Neural progenitor cell (in vitro differentiated cells): ENCODE data around the gene HCST. TPM values are rescaled to one million over a fixed set of nuclear protein-coding genes. Genes with fewer than 3 reads are reported as not detected.

Source experiments
- DNase-seq: peaks from one replicate; pipeline ENCODE4 v3.0.0-alpha.2; 2016; ENCODE audit warnings: low spot score
- H2AFZ ChIP-seq: fragments of 200-600 bp; sonication (generic); replicated peaks from 2 replicates; pipeline ENCODE4 v1.6.1; 2016; ENCODE audit warnings: antibody characterized with exemption
- H3F3A ChIP-seq: fragments of 200-600 bp; sonication (generic); 2 replicates; pipeline ENCODE4 v1.6.1; 2016; ENCODE audit warnings: antibody characterized with exemption, low read depth
- H3K27ac ChIP-seq: fragments of 200-600 bp; sonication (generic); 2 replicates; pipeline ENCODE4 v1.5.1; 2016; ENCODE audit warnings: mild to moderate bottlenecking
- H3K27me3 ChIP-seq: fragments of 200-600 bp; sonication (generic); 2 replicates; pipeline ENCODE4 v1.6.1; 2016; ENCODE audit warnings: mild to moderate bottlenecking, moderate library complexity
- H3K36me3 ChIP-seq: fragments of 200-600 bp; sonication (generic); 2 replicates; pipeline ENCODE4 v1.5.1; 2016
- H3K4me1 ChIP-seq: fragments of 200-600 bp; sonication (generic); 2 replicates; pipeline ENCODE4 v1.6.1; 2016; ENCODE audit warnings: mixed run types
- H3K4me2 ChIP-seq: fragments of 200-600 bp; sonication (generic); 2 replicates; pipeline ENCODE4 v1.6.1; 2016
- H3K4me3 ChIP-seq: fragments of 200-600 bp; sonication (generic); 2 replicates; pipeline ENCODE4 v1.5.1; 2016
- H3K79me2 ChIP-seq: fragments of 200-600 bp; sonication (generic); 2 replicates; pipeline ENCODE4 v1.6.1; 2016; ENCODE audit warnings: low read depth
- H3K9ac ChIP-seq: fragments of 200-600 bp; sonication (generic); 2 replicates; pipeline ENCODE4 v1.6.1; 2016
- H3K9me3 ChIP-seq: fragments of 200-600 bp; sonication (generic); 2 replicates; pipeline ENCODE4 v1.5.1; 2016; ENCODE audit warnings: low read depth
- H4K20me1 ChIP-seq: fragments of 200-600 bp; sonication (generic); 2 replicates; pipeline ENCODE4 v1.6.1; 2016; ENCODE audit warnings: low read depth
- H3K27ac Mint-ChIP-seq: 3 replicates; pipeline ENCODE4 v1.8.0; 2021; ENCODE audit warnings: mixed read lengths
- H3K27me3 Mint-ChIP-seq: 2 replicates; pipeline ENCODE4 v1.8.0; 2022; ENCODE audit warnings: low read depth, mild to moderate bottlenecking, inconsistent platforms, moderate library complexity, mixed read lengths; ENCODE audit not compliant: insufficient read depth
- H3K36me3 Mint-ChIP-seq: 3 replicates; pipeline ENCODE4 v1.8.0; 2021; ENCODE audit warnings: mixed read lengths
- H3K4me1 Mint-ChIP-seq: 3 replicates; pipeline ENCODE4 v1.8.0; 2021; ENCODE audit warnings: mixed read lengths
- H3K4me3 Mint-ChIP-seq: 3 replicates; pipeline ENCODE4 v1.8.0; 2021; ENCODE audit warnings: mild to moderate bottlenecking, moderate library complexity, mixed read lengths
- H3K9me3 Mint-ChIP-seq: 3 replicates; pipeline ENCODE4 v1.8.0; 2020; ENCODE audit warnings: mixed read lengths
- CTCF ChIP-seq: fragments of 200-600 bp; sonication (generic); IDR thresholded peaks from 2 replicates; pipeline ENCODE4 v1.5.1; 2017; ENCODE audit warnings: antibody characterized with exemption, mild to moderate bottlenecking
- EZH2 ChIP-seq: fragments of 200-600 bp; sonication (generic); IDR thresholded peaks from 2 replicates; pipeline ENCODE4 v1.6.1; 2017; ENCODE audit warnings: antibody characterized with exemption, mild to moderate bottlenecking, moderate library complexity
- EZH2phosphoT487 ChIP-seq: fragments of 200-600 bp; sonication (generic); IDR thresholded peaks from 2 replicates; pipeline ENCODE4 v1.6.1; 2017; ENCODE audit warnings: antibody characterized with exemption
- total RNA-seq: library from RNA; depleted of rRNA; stranded (reverse); fragments of >200 nt; gene quantifications from 2 replicates; pipeline ENCODE4 v1.2.3, GENCODE V29; 2015; ENCODE audit warnings: low replicate concordance

Gene HCST
- total RNA-seq, 1 donor from 2014 or later: not detected

GRCh38 chr19:35863018-35863417 lies 39.3 kb upstream of the HCST start:
- H2AFZ ChIP-seq: no peak overlapping the region
- Mint-ChIP-seq H3K4me1 (peaks cover 45% of the 10 kb centered on the region), H3K27me3 (peaks cover 21% of the 10 kb centered on the region), H3K27ac (no peak overlapping the region), H3K36me3 (peaks cover 23% of the 10 kb centered on the region), H3K4me3 (no peak overlapping the region), H3K9me3 (no peaks in the 10 kb centered on the region)
- DNase-seq: no peak
- H3K4me2 ChIP-seq: no peak overlapping the region
- H3K27ac ChIP-seq: no peak overlapping the region
- no peak overlapping the region for H3K9ac ChIP-seq
- TF ChIP-seq EZH2phosphoT487: no peak
- TF ChIP-seq CTCF: no peak
- TF ChIP-seq EZH2: no peak
- peaks cover 24% of the 10 kb centered on the region for H3K4me1 ChIP-seq
- no peaks in the 10 kb centered on the region for H3K9me3 ChIP-seq
- no peaks in the 10 kb centered on the region for H3K79me2 ChIP-seq
- H3K36me3 ChIP-seq: no peaks in the 10 kb centered on the region
- peaks cover 4% of the 10 kb centered on the region for H4K20me1 ChIP-seq
- H3K27me3 ChIP-seq: peaks cover 46% of the 10 kb centered on the region
- H3K4me3 ChIP-seq: no peak overlapping the region
- peaks cover 18% of the 10 kb centered on the region for H3F3A ChIP-seq

GRCh38 chr19:35868172-35868822 lies 34.0 kb upstream of the HCST start, which contains the start of gene APLP1:
TSS of gene APLP1 (plus strand) at chr19:35868574. CDS start at chr19:35868637, 63 bp downstream.
- Mint-ChIP-seq H3K9me3 (peaks cover 2% of the 10 kb centered on the region), H3K36me3 (peaks cover 22% of the 10 kb centered on the region), H3K4me3 (peak within 1 kb of the TSS; percentile 95), H3K4me1 (peaks cover 19% of the 10 kb centered on the region), H3K27ac (peak within 1 kb of the TSS; percentile 97), H3K27me3 (peaks cover 18% of the 10 kb centered on the region)
- H3K9me3 ChIP-seq: no peaks in the 10 kb centered on the region
- H3F3A ChIP-seq: peaks cover 33% of the 10 kb centered on the region
- TF ChIP-seq EZH2 (no peak), CTCF (no peak), EZH2phosphoT487 (no peak)
- peak within 1 kb of the TSS; percentile 74 for H3K4me3 ChIP-seq
- H3K4me2 ChIP-seq: peak within 1 kb of the TSS; percentile 90
- peak within 1 kb of the TSS; percentile 30 for H3K27ac ChIP-seq
- DNase-seq: peak; percentile 92
- H3K4me1 ChIP-seq: peaks cover 8% of the 10 kb centered on the region
- no peaks in the 10 kb centered on the region for H3K79me2 ChIP-seq
- no peak within 1 kb of the TSS for H3K9ac ChIP-seq
- peak within 1 kb of the TSS; percentile 23 for H2AFZ ChIP-seq
- no peaks in the 10 kb centered on the region for H3K27me3 ChIP-seq
- no peaks in the 10 kb centered on the region for H3K36me3 ChIP-seq
- no peaks in the 10 kb centered on the region for H4K20me1 ChIP-seq

- no peak overlapping the region for H2AFZ ChIP-seq
- H3K36me3 ChIP-seq: no peaks in the 10 kb centered on the region
- H3K9me3 ChIP-seq: no peaks in the 10 kb centered on the region
- peak overlapping the region; percentile 74 for H3K4me3 ChIP-seq
- H3K9me3 Mint-ChIP-seq: peaks cover 2% of the 10 kb centered on the region
- H3K36me3 Mint-ChIP-seq: peaks cover 24% of the 10 kb centered on the region
- no peak for TF ChIP-seq EZH2phosphoT487
- no peak for TF ChIP-seq EZH2
- TF ChIP-seq CTCF: no peak
- peak overlapping the region; percentile 92 for H3K27ac Mint-ChIP-seq
- no peaks in the 10 kb centered on the region for H3K79me2 ChIP-seq
- H3K27me3 ChIP-seq: no peaks in the 10 kb centered on the region
- H3F3A ChIP-seq: peaks cover 33% of the 10 kb centered on the region
- H3K9ac ChIP-seq: no peak overlapping the region
- peak overlapping the region; percentile 90 for H3K4me2 ChIP-seq
- peaks cover 19% of the 10 kb centered on the region for H3K4me1 Mint-ChIP-seq
- H3K4me3 Mint-ChIP-seq: peak overlapping the region; percentile 95
- no peaks in the 10 kb centered on the region for H4K20me1 ChIP-seq
- H3K4me1 ChIP-seq: peaks cover 8% of the 10 kb centered on the region
- H3K27me3 Mint-ChIP-seq: peaks cover 15% of the 10 kb centered on the region
- DNase-seq: no peak
- H3K27ac ChIP-seq: no peak overlapping the region
These were observed 33.5 kb upstream of the HCST start for GRCh38 chr19:35868823-35869326.
